ENCODE results near the gene MSX2.

Gene MSX2

DNA sequence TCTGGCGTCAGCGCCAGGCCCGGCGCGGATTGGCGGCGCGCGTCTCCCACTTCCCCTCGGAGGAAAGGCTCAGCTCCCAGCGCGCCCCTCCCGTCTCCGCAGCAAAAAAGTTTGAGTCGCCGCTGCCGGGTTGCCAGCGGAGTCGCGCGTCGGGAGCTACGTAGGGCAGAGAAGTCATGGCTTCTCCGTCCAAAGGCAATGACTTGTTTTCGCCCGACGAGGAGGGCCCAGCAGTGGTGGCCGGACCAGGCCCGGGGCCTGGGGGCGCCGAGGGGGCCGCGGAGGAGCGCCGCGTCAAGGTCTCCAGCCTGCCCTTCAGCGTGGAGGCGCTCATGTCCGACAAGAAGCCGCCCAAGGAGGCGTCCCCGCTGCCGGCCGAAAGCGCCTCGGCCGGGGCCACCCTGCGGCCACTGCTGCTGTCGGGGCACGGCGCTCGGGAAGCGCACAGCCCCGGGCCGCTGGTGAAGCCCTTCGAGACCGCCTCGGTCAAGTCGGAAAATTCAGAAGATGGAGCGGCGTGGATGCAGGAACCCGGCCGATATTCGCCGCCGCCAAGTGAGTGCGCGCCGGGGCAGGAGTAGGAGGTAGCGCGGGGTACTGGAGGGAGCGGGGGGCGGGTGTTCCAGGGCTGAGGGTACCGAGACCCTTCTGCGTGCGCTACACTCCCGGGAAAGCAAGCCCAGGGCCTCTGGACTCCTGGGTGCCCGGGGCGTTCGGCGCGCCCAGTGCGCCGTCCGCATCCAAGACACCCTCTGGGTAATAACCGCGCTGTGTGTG, at the start of gene MSX2:
Gene MSX2 (plus strand): TSS at position 99 of the 777 bp plus-strand sequence. CDS start 78 bp downstream, at position 177.
- no peak for TF ChIP-seq CTCF (conservative IDR thresholded peaks at IDR 0.05; ENCODE audit: low read depth, low read length)
- H3K4me3 ChIP-seq (ENCODE audit: low read depth, low read length), result peak within 1 kb of the TSS; percentile 59
- peak; percentile 79 for DNase-seq (ENCODE audit: low read depth)

DNA sequence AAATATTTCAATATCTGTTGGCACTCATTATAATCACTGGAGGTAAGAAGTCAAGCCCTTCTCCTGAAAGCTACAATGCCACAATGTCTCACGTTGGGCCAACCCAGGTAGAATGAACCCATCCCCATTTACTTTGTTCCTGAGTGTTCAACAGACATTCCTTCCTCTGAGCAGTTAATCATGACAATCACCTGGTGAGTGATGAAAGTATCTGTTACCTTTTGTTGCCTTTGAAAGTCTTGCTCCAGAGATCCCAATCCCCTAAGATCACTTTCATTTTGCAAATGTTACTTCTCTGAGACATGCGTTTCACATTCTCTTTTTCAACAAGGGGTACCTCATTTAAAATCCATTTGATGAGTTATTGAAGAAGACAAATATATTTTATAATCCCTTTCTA, 49.3 kb upstream of the MSX2 start:
- no peak for TF ChIP-seq CTCF (conservative IDR thresholded peaks at IDR 0.05; ENCODE audit: low read depth, low read length)
- H3K4me3 ChIP-seq (ENCODE audit: low read depth, low read length), result no peak overlapping the region
- no peak for DNase-seq (ENCODE audit: low read depth)

- H3K4me3 ChIP-seq (ENCODE audit: low read depth, low read length), result no peak overlapping the region
- no peak for TF ChIP-seq CTCF (conservative IDR thresholded peaks at IDR 0.05; ENCODE audit: low read depth, low read length)
- DNase-seq (ENCODE audit: low read depth), result no peak
These were observed 48.5 kb upstream of the MSX2 start for GRCh38 chr5:174675916-174676315.

- no peak for DNase-seq (ENCODE audit: low read depth)
- TF ChIP-seq CTCF (conservative IDR thresholded peaks at IDR 0.05; ENCODE audit: low read depth, low read length), result no peak
- no peak overlapping the region for H3K4me3 ChIP-seq (ENCODE audit: low read depth, low read length)
These were observed 46.3 kb upstream of the MSX2 start for GRCh38 chr5:174678107-174678506.

DNA sequence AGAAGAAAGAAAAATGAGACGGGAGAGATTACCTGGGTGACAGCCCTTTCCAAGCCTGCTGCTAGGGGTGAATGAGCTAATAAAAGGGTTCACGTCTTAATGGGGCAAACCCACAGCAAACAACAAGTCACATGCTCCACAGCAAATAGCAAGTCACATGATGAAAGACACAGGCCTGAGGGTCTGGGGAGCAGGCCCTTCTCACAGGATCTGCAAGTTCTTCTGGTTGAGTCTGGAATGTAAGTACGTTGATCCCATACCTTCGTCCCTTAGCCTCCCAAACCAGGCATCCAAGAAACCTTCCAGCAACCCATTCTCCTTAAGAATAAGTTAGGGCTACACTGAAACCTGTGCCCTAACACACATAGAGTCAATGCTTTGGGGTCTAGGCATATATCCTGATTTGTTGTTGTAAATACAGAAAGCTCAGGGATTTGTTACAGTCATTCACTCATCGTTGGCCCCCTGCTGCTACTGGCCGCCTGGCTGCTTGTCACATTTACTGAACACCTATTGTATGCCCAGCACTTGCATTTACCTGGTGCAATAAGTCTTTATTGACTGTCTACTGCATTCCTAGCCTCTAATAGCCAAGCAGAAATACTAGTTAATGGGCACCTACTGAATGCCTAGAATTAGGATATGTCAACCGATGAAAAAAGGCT, 43.3 kb upstream of the MSX2 start:
- no peak for DNase-seq (ENCODE audit: low read depth)
- no peak for TF ChIP-seq CTCF (conservative IDR thresholded peaks at IDR 0.05; ENCODE audit: low read depth, low read length)

DNA sequence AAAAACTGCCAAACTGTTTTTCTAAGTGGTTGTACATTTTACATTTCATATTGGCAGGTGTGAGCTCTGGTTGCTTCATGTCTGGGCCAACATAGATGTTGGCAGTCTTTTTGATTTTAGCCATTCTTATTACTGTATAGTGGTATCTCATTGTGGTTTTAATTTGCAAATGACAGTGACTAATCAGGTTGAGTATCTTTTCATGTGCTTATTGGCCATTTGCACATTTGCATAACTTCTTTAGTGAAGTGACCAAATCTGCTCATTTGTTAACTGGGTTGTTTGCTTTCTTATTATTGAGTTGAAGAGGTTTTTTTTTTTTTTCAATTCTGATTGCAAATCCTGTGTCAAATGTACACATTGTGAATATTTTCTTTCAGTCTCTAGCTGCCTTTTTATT, 36.9 kb upstream of the MSX2 start:
- no peak overlapping the region for H3K4me3 ChIP-seq (ENCODE audit: low read depth, low read length)
- no peak for DNase-seq (ENCODE audit: low read depth)
- no peak for TF ChIP-seq CTCF (conservative IDR thresholded peaks at IDR 0.05; ENCODE audit: low read depth, low read length)

More for the DNA sequence above, 43.3 kb upstream of the MSX2 start:
- no peak overlapping the region for H3K4me3 ChIP-seq (ENCODE audit: low read depth, low read length)

All from choroid plexus epithelial cell (primary cell).